HL-60 (cell line): ENCODE measurements around the gene REXO2.

ENCODE experiments used
- DNase-seq, 2 experiments: peaks; one replicate each; pipeline ENCODE4 v3.0.0-alpha.2; 2010 to 2020; ENCODE audit warnings: low read depth in 1 of 2, low spot score in 1 of 2
- H3K27ac ChIP-seq: fragments of 250-450 bp; sonication (Bioruptor Pico); replicated peaks from 2 replicates; pipeline ENCODE4 v1.5.1; 2020; ENCODE audit warnings: mild to moderate bottlenecking, moderate library complexity
- H3K27me3 ChIP-seq: fragments of 250-450 bp; sonication (Bioruptor Pico); 2 replicates; pipeline ENCODE4 v1.5.1; 2021; ENCODE audit warnings: mild to moderate bottlenecking, moderate library complexity; ENCODE audit not compliant: insufficient read depth, poor library complexity, severe bottlenecking
- H3K4me3 ChIP-seq: replicated peaks from 2 replicates; pipeline ENCODE4 v1.5.1; 2011; ENCODE audit warnings: mild to moderate bottlenecking, control low read depth, low read length; ENCODE audit not compliant: insufficient read depth
- CTCF ChIP-seq: IDR thresholded peaks from one replicate; pipeline ENCODE4 v1.5.1; 2011; ENCODE audit warnings: low read length, control low read depth, inconsistent platforms; ENCODE audit not compliant: insufficient read depth
- GABPA ChIP-seq: IDR thresholded peaks from 2 replicates; pipeline ENCODE4 v1.6.1; 2012; ENCODE audit warnings: low read depth
- POLR2AphosphoS5 ChIP-seq: IDR thresholded peaks from 2 replicates; pipeline ENCODE4 v1.6.1; 2012; ENCODE audit warnings: low read depth
- REST ChIP-seq: IDR thresholded peaks from 2 replicates; pipeline ENCODE4 v1.6.1; 2012; ENCODE audit warnings: low read depth; ENCODE audit not compliant: insufficient replicate concordance
- SPI1 ChIP-seq: IDR thresholded peaks from 2 replicates; pipeline ENCODE4 v1.6.1; 2012; ENCODE audit warnings: low read depth, mild to moderate bottlenecking, borderline replicate concordance

The REXO2 gene

GRCh38 chr11:114440971-114441763 is 1.9 kb downstream of the REXO2 start:
- TF ChIP-seq CTCF (no peak), GABPA (no peak), SPI1 (no peak), REST (no peak), POLR2AphosphoS5 (no peak)
- no peak overlapping the region for H3K4me3 ChIP-seq
- no peaks in the 10 kb centered on the region for H3K27me3 ChIP-seq
- no peak overlapping the region for H3K27ac ChIP-seq
- DNase-seq = no peak

GRCh38 chr11:114441921-114442320 is 2.7 kb downstream of the REXO2 start:
- Histone ChIP-seq H3K27ac (no peak overlapping the region), H3K27me3 (no peaks in the 10 kb centered on the region), H3K4me3 (no peak overlapping the region)
- DNase-seq = no peak
- no peak for TF ChIP-seq SPI1
- TF ChIP-seq CTCF = no peak
- TF ChIP-seq POLR2AphosphoS5 = no peak
- TF ChIP-seq GABPA = no peak
- no peak for TF ChIP-seq REST

GRCh38 chr11:114442536-114442935 is 3.3 kb downstream of the REXO2 start:
- Histone ChIP-seq H3K27ac (no peak overlapping the region), H3K27me3 (no peaks in the 10 kb centered on the region), H3K4me3 (no peak overlapping the region)
- no peak for DNase-seq
- no peak for TF ChIP-seq REST
- no peak for TF ChIP-seq CTCF
- TF ChIP-seq GABPA = no peak
- no peak for TF ChIP-seq POLR2AphosphoS5
- TF ChIP-seq SPI1 = no peak
